HFFc6 (cell line): ENCODE results near the gene MNX1. TPM values are rescaled to one million over a fixed set of nuclear protein-coding genes. Genes with fewer than 3 reads are reported as not detected.

Experiments used
- DNase-seq: peaks from one replicate; pipeline ENCODE4 v3.0.0-alpha.2; 2018
- H3K27ac Mint-ChIP-seq: 2 replicates; pipeline ENCODE4 v1.8.0; 2020; ENCODE audit warnings: mild to moderate bottlenecking, mixed read lengths
- H3K27me3 Mint-ChIP-seq: 2 replicates; pipeline ENCODE4 v1.8.0; 2021; ENCODE audit warnings: mild to moderate bottlenecking, moderate library complexity, mixed read lengths; ENCODE audit not compliant: insufficient read depth
- H3K36me3 Mint-ChIP-seq: 2 replicates; pipeline ENCODE4 v1.8.0; 2021; ENCODE audit warnings: low read depth, mixed read lengths
- H3K4me1 Mint-ChIP-seq: 2 replicates; pipeline ENCODE4 v1.8.0; 2020; ENCODE audit warnings: low read depth, mixed read lengths
- H3K4me3 Mint-ChIP-seq: 2 replicates; pipeline ENCODE4 v1.8.0; 2020; ENCODE audit warnings: mild to moderate bottlenecking, moderate library complexity, mixed read lengths
- H3K9me3 Mint-ChIP-seq: 2 replicates; pipeline ENCODE4 v1.8.0; 2020; ENCODE audit warnings: mild to moderate bottlenecking, mixed read lengths
- total RNA-seq, 6 experiments: library from RNA; stranded (reverse); fragmentation: NEBNext Ultra II Directional; extraction: Animal tissue kit (Norgen Biotek cat#: 25700); gene quantifications; 2 replicates in 1 of 6; 3 replicates in 5 of 6; pipeline ENCODE4 v1.2.3, GENCODE V29; 2021
- TF ChIP-seq, protein P1 (sequence below): fragments of 200-600 bp; sonication (generic); IDR thresholded peaks from 2 replicates; pipeline ENCODE4 v1.5.0; 2021; ENCODE audit warnings: antibody characterized with exemption, mild to moderate bottlenecking

The MNX1 gene
- total RNA-seq, 6 experiments from 2014 or later, result not detected

DNA sequence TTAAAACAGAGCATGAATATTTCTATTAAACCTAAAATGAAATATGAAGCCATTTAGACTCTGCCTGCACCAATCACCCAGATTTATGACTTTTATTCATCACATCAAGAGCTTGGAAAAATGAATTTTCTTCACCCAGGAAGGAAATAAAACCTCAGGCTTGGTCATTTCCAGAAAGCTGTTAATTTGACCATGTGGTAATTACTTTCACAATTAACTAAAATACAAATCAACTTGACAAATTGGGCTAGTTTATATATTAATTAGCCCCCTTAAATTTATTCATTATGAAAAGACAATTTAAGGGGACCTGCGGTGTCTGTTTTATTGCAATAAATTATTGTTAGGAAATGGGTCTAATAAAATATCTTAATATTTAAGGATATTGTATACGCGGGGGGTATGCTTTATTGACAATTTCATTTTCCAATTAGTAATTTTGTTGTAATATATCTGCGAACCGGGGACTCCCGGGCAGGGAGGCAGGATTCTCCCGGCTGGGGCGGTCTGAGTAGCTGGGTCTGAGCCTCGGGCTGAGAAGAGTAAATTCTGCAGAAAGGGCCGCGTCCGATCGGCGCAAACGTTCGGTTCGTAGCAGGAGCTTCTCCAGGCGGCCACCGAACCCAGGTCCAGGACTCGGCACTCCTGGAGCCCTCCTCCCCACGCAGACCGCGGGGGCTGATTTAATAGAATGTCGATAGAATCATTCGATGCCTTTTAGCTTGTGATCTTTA, 9.4 kb upstream of the MNX1 start:
- no peak overlapping the region for H3K4me3 Mint-ChIP-seq
- H3K4me1 Mint-ChIP-seq, result no peaks in the 10 kb centered on the region
- no peak overlapping the region for H3K27ac Mint-ChIP-seq
- TF ChIP-seq, protein P1, sequence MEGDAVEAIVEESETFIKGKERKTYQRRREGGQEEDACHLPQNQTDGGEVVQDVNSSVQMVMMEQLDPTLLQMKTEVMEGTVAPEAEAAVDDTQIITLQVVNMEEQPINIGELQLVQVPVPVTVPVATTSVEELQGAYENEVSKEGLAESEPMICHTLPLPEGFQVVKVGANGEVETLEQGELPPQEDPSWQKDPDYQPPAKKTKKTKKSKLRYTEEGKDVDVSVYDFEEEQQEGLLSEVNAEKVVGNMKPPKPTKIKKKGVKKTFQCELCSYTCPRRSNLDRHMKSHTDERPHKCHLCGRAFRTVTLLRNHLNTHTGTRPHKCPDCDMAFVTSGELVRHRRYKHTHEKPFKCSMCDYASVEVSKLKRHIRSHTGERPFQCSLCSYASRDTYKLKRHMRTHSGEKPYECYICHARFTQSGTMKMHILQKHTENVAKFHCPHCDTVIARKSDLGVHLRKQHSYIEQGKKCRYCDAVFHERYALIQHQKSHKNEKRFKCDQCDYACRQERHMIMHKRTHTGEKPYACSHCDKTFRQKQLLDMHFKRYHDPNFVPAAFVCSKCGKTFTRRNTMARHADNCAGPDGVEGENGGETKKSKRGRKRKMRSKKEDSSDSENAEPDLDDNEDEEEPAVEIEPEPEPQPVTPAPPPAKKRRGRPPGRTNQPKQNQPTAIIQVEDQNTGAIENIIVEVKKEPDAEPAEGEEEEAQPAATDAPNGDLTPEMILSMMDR, result no peak
- no peaks in the 10 kb centered on the region for H3K36me3 Mint-ChIP-seq
- H3K9me3 Mint-ChIP-seq, result 0 out of 2 replicates have a peak, but pooled peaks cover 3% of the 10 kb centered on the region
- DNase-seq, result no peak
- H3K27me3 Mint-ChIP-seq, result peaks cover 72% of the 10 kb centered on the region

DNA sequence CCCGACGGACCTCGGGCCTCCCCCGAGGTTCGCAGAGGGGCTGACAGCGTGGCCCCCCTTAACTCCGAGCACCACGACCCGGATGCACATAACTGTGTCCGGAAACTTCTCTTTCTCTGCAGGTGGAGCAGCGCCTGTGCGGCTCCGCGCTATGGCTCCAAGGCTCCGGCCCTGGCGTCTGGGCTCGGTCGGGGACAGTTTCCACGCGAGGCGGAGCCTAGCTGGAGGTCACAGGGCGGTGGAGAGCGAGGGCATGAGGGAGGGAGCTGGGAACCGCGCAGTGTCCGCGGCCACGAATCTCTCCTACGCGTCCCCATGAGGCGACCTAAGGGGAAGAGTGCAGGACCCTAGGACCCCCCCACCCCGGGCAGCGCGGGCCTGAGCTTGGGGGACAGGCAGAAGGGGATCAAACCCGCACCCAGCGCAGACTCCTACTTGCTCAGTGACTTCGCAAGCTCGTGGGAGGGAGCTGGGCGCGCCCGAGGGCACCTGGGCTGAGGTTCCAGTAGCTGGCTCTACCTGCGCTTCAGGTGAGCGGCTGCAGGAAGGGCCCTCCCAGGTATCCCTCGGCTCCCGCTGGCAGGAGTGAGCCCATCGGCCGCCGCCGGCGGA, 8.6 kb upstream of the MNX1 start:
- Mint-ChIP-seq H3K36me3 (no peaks in the 10 kb centered on the region), H3K27ac (no peak overlapping the region), H3K4me1 (no peaks in the 10 kb centered on the region), H3K9me3 (no peaks in the 10 kb centered on the region), H3K27me3 (peaks cover 72% of the 10 kb centered on the region), H3K4me3 (no peak overlapping the region)
- no peak for DNase-seq
- TF ChIP-seq, protein P1, result no peak

DNA sequence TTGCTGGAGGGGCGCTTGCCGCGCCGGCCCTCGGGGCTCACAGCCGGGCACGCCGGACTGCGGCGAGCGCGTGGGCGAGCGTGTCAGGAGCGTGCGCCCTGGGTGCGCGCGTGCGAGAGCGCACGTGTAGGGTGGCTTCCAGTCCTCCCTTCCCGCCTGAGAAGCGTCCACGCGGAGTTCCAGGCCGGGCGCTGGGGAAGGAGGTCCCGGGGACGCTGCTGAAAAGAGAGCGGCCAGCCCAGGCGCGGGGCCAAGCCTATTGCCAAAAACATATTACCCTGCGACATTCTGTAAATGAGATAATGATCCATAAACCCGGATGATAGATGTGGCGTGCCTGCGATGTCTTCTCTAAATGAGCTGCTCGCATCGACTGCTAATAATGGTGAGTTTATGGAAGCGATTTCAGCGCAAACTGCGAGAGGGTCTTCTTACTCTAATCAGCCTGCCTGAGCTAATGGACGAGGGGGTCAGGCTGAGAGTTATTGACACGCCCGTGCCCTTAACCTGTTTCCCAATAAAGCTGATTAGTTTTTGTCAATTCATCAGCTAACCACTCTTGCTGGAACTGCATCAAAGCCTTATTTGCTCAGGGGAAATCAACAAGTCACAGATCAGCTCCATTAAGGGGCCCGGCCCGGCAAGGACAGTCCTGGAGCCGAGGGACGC, 8.0 kb upstream of the MNX1 start:
- no peak for DNase-seq
- H3K36me3 Mint-ChIP-seq, result no peaks in the 10 kb centered on the region
- H3K9me3 Mint-ChIP-seq, result no peaks in the 10 kb centered on the region
- H3K4me1 Mint-ChIP-seq, result no peaks in the 10 kb centered on the region
- H3K27me3 Mint-ChIP-seq, result peaks cover 75% of the 10 kb centered on the region
- no peak overlapping the region for H3K27ac Mint-ChIP-seq
- TF ChIP-seq, protein P1, result no peak
- H3K4me3 Mint-ChIP-seq, result no peak overlapping the region

DNA sequence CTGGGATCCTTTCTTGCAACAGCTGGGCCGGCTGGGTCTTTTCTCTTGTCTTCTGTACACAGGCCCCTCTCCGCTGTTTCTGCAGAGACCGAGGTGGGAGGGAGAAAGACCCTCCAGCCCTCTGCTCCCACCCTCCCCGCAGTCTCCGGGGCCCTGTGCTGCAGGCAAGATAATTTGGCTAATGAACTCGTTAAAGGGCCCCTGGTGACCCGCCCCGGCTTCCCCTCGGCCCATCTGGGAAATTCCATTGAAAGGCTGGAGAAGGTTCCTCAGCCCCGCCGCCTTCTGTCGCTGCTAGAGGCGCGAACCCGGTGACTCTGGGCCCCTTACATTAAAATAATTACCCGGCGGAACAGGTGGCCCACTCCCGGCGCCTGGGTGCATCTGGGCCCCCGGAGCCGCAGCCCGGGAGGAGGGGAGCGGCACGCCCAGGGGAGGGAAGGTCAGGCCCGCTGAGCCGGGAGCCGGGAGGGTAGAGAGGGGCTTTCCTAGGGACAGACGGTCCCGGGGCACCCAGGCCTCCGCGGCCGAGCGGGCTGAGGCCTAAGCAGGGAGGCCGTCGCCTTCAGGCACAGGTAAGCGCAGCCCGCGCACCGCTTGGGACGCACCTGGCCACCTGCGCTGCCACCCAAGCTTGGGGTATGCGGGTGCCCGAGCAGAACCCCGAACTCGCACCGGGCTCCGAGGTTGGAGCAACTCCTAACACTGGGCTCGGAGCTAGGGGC, 7.3 kb upstream of the MNX1 start:
- Mint-ChIP-seq H3K27me3 (peaks cover 72% of the 10 kb centered on the region), H3K27ac (no peak overlapping the region), H3K4me3 (no peak overlapping the region)

DNA sequence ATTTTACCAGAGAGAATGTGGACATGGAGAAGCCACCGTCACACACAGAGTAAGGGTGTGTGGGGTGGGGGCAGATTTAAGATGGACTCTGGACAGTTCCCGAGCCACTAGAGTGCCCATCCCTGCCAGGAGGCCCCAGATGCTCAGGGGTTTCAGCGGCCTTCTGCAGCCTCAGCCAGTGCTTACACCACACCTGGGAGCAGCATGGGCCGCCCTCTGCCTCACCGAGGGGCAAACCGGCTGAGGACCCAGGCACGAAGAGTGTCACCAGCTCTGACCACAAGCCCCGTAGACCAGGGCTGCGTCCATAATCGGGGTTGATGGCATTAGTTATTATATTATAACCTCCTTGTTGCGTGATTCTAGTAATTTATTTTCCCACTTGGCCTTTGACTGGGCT, 6.7 kb upstream of the MNX1 start:
- no peak overlapping the region for H3K4me3 Mint-ChIP-seq
- H3K9me3 Mint-ChIP-seq, result no peaks in the 10 kb centered on the region
- TF ChIP-seq, protein P1, result no peak
- no peaks in the 10 kb centered on the region for H3K36me3 Mint-ChIP-seq
- no peak overlapping the region for H3K27ac Mint-ChIP-seq
- no peaks in the 10 kb centered on the region for H3K4me1 Mint-ChIP-seq
- peaks cover 69% of the 10 kb centered on the region for H3K27me3 Mint-ChIP-seq
- no peak for DNase-seq

More for the DNA sequence above, 7.3 kb upstream of the MNX1 start:
- DNase-seq, result no peak
- Mint-ChIP-seq H3K4me1 (no peaks in the 10 kb centered on the region), H3K36me3 (no peaks in the 10 kb centered on the region), H3K9me3 (no peaks in the 10 kb centered on the region)
- TF ChIP-seq, protein P1, result no peak
